Neural cell (in vitro differentiated cells): ENCODE results near the gene NR1H4. TPM values are rescaled to one million over a fixed set of nuclear protein-coding genes. Genes with fewer than 3 reads are reported as not detected.

ENCODE experiments used
- H2AFZ ChIP-seq: fragments of 200-600, 300-800 bp; sonication (generic), shearing (Covaris generic); 2 replicates; pipeline ENCODE4 v1.6.0; 2014; ENCODE audit warnings: low read depth, mild to moderate bottlenecking, antibody characterized with exemption, low read length, moderate library complexity
- H3F3A ChIP-seq: fragments of 200-600 bp; shearing (Covaris generic); 2 replicates; pipeline ENCODE4 v1.6.1; 2016; ENCODE audit warnings: mild to moderate bottlenecking, moderate library complexity, mixed read lengths, antibody characterized with exemption, low read length; ENCODE audit not compliant: insufficient read depth, poor library complexity, severe bottlenecking
- H3K27ac ChIP-seq: fragments of 200-600, 300-800 bp; sonication (generic), shearing (Covaris generic); 2 replicates; pipeline ENCODE4 v1.5.1; 2014; ENCODE audit warnings: mild to moderate bottlenecking, low read length, moderate library complexity
- H3K27me3 ChIP-seq: fragments of 300-800, 200-600 bp; sonication (generic), shearing (Covaris generic); 2 replicates; pipeline ENCODE4 v1.6.0; 2014; ENCODE audit warnings: mild to moderate bottlenecking, low read depth, low read length, moderate library complexity; ENCODE audit not compliant: insufficient read depth
- H3K36me3 ChIP-seq: fragments of 300-800, 200-600 bp; sonication (generic), shearing (Covaris generic); 2 replicates; pipeline ENCODE4 v1.5.1; 2014; ENCODE audit warnings: mild to moderate bottlenecking, antibody characterized with exemption, low read length, moderate library complexity; ENCODE audit not compliant: insufficient read depth
- H3K4me2 ChIP-seq: fragments of 300-800, 200-600 bp; sonication (generic), shearing (Covaris generic); 2 replicates; pipeline ENCODE4 v1.6.0; 2014; ENCODE audit warnings: mild to moderate bottlenecking, low read length
- H3K4me3 ChIP-seq: fragments of 300-800, 200-600 bp; sonication (generic), shearing (Covaris generic); 2 replicates; pipeline ENCODE4 v1.5.1; 2014; ENCODE audit warnings: mild to moderate bottlenecking, low read length, moderate library complexity
- H3K79me2 ChIP-seq: fragments of 200-600 bp; shearing (Covaris generic); replicated peaks from 2 replicates; pipeline ENCODE4 v1.6.0; 2014; ENCODE audit warnings: mild to moderate bottlenecking, low read length, moderate library complexity; ENCODE audit not compliant: insufficient read depth
- H3K9ac ChIP-seq: fragments of 300-800, 200-600 bp; sonication (generic), shearing (Covaris generic); 2 replicates; pipeline ENCODE4 v1.6.1; 2016; ENCODE audit warnings: mild to moderate bottlenecking, low read length, mixed read lengths
- H3K9me2 ChIP-seq: fragments of 200-600 bp; shearing (Covaris generic); 2 replicates; pipeline ENCODE4 v1.6.1; 2016; ENCODE audit warnings: mild to moderate bottlenecking, low read length, mixed read lengths; ENCODE audit not compliant: insufficient read depth
- H3K9me3 ChIP-seq: fragments of 200-600, 300-800 bp; sonication (generic), shearing (Covaris generic); 2 replicates; pipeline ENCODE4 v1.6.1; 2016; ENCODE audit warnings: mild to moderate bottlenecking, mixed run types, low read length, moderate library complexity, mixed read lengths
- H4K20me1 ChIP-seq: fragments of 200-600 bp; shearing (Covaris generic); 2 replicates; pipeline ENCODE4 v1.6.1; 2016; ENCODE audit warnings: mild to moderate bottlenecking, mixed run types; ENCODE audit not compliant: insufficient read depth
- EP300 ChIP-seq: fragments of 450-650 bp; conservative IDR thresholded peaks from 2 replicates; pipeline ENCODE4 v1.6.1; 2014; ENCODE audit warnings: antibody characterized with exemption, mild to moderate bottlenecking, moderate library complexity; ENCODE audit not compliant: poor library complexity, severe bottlenecking
- EZH2 ChIP-seq: fragments of 200-600, 300-800 bp; shearing (Covaris generic), sonication (generic); IDR thresholded peaks from 2 replicates; pipeline ENCODE4 v1.6.1; 2014; ENCODE audit warnings: antibody characterized with exemption, low read length, borderline replicate concordance, mild to moderate bottlenecking; ENCODE audit not compliant: insufficient read depth, poor library complexity, severe bottlenecking
- MXI1 ChIP-seq: fragments of 450-650 bp; conservative IDR thresholded peaks from 2 replicates; pipeline ENCODE4 v1.6.1; 2014; ENCODE audit warnings: antibody characterized with exemption, mild to moderate bottlenecking; ENCODE audit not compliant: poor library complexity, severe bottlenecking
- POLR2AphosphoS5 ChIP-seq: IDR thresholded peaks from 2 replicates; pipeline ENCODE4 v1.6.1; 2012
- RAD21 ChIP-seq: fragments of 450-650 bp; conservative IDR thresholded peaks from 2 replicates; pipeline ENCODE4 v1.6.1; 2014; ENCODE audit warnings: antibody characterized with exemption, mild to moderate bottlenecking, moderate library complexity
- SMC3 ChIP-seq: fragments of 450-650 bp; conservative IDR thresholded peaks from 2 replicates; pipeline ENCODE4 v1.6.1; 2014; ENCODE audit warnings: antibody characterized with exemption, mild to moderate bottlenecking, moderate library complexity; ENCODE audit not compliant: poor library complexity
- TAF1 ChIP-seq: IDR thresholded peaks from 2 replicates; pipeline ENCODE4 v1.6.1; 2012; ENCODE audit warnings: low read depth
- polyA plus RNA-seq: library from polyadenylated mRNA; depleted of rRNA; stranded (reverse); fragments of >200 nt; gene quantifications from 2 replicates; pipeline ENCODE4 v1.2.3, GENCODE V29; 2014
- TF ChIP-seq, protein P1 (sequence below): IDR thresholded peaks from 2 replicates; pipeline ENCODE4 v1.6.1; 2012; ENCODE audit warnings: borderline replicate concordance
- TF ChIP-seq, protein P2 (sequence below): fragments of 450-650 bp; IDR thresholded peaks from 2 replicates; pipeline ENCODE4 v1.5.1; 2014; ENCODE audit warnings: antibody characterized with exemption, mild to moderate bottlenecking, moderate library complexity; ENCODE audit not compliant: poor library complexity, severe bottlenecking

NR1H4 gene
- polyA plus RNA-seq, 1 donor from 2014 or later: not detected

DNA sequence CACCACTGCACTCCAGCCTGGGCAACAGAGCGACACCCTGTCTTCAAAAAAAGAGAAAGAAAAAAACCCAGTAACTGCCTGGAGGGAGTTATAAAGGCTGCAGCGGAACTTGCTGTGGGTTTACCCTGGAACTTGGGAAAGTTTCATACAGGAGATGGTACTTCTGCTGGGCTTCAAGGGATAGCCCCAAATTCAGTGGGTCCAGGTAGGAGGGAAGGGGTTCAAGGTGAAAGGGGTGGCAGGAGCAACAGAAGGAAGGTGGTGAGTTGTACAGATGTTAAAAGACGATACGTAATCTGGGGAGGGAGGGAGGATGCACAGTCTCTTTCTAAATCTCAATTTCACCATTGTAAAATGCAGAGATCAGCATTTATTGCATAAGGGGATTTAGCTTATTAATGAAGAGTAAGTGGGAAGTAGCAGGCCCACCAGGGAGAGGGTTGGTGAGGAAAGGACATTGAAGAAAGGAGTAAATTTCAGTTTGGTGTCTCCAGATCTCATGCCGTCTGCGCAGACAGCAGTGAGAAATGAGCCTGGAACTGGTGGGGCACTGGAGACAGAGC lies 91.3 kb downstream of the NR1H4 start:
- H3K4me3 ChIP-seq: no peak overlapping the region
- no peaks in the 10 kb centered on the region for H3F3A ChIP-seq
- no peaks in the 10 kb centered on the region for H3K9me3 ChIP-seq
- no peak for TF ChIP-seq MXI1
- TF ChIP-seq, protein P1, sequence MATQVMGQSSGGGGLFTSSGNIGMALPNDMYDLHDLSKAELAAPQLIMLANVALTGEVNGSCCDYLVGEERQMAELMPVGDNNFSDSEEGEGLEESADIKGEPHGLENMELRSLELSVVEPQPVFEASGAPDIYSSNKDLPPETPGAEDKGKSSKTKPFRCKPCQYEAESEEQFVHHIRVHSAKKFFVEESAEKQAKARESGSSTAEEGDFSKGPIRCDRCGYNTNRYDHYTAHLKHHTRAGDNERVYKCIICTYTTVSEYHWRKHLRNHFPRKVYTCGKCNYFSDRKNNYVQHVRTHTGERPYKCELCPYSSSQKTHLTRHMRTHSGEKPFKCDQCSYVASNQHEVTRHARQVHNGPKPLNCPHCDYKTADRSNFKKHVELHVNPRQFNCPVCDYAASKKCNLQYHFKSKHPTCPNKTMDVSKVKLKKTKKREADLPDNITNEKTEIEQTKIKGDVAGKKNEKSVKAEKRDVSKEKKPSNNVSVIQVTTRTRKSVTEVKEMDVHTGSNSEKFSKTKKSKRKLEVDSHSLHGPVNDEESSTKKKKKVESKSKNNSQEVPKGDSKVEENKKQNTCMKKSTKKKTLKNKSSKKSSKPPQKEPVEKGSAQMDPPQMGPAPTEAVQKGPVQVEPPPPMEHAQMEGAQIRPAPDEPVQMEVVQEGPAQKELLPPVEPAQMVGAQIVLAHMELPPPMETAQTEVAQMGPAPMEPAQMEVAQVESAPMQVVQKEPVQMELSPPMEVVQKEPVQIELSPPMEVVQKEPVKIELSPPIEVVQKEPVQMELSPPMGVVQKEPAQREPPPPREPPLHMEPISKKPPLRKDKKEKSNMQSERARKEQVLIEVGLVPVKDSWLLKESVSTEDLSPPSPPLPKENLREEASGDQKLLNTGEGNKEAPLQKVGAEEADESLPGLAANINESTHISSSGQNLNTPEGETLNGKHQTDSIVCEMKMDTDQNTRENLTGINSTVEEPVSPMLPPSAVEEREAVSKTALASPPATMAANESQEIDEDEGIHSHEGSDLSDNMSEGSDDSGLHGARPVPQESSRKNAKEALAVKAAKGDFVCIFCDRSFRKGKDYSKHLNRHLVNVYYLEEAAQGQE: no peak
- no peak for TF ChIP-seq RAD21
- no peak for TF ChIP-seq SMC3
- TF ChIP-seq, protein P2, sequence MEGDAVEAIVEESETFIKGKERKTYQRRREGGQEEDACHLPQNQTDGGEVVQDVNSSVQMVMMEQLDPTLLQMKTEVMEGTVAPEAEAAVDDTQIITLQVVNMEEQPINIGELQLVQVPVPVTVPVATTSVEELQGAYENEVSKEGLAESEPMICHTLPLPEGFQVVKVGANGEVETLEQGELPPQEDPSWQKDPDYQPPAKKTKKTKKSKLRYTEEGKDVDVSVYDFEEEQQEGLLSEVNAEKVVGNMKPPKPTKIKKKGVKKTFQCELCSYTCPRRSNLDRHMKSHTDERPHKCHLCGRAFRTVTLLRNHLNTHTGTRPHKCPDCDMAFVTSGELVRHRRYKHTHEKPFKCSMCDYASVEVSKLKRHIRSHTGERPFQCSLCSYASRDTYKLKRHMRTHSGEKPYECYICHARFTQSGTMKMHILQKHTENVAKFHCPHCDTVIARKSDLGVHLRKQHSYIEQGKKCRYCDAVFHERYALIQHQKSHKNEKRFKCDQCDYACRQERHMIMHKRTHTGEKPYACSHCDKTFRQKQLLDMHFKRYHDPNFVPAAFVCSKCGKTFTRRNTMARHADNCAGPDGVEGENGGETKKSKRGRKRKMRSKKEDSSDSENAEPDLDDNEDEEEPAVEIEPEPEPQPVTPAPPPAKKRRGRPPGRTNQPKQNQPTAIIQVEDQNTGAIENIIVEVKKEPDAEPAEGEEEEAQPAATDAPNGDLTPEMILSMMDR: no peak
- no peak for TF ChIP-seq TAF1
- no peak for TF ChIP-seq EZH2
- H3K9me2 ChIP-seq: no peaks in the 10 kb centered on the region
- no peak overlapping the region for H3K9ac ChIP-seq
- H3K79me2 ChIP-seq: no peaks in the 10 kb centered on the region
- no peak overlapping the region for H3K4me2 ChIP-seq
- H4K20me1 ChIP-seq: no peaks in the 10 kb centered on the region
- H2AFZ ChIP-seq: no peak overlapping the region
- no peaks in the 10 kb centered on the region for H3K36me3 ChIP-seq
- H3K27ac ChIP-seq: no peak overlapping the region
- H3K27me3 ChIP-seq: no peaks in the 10 kb centered on the region

DNA sequence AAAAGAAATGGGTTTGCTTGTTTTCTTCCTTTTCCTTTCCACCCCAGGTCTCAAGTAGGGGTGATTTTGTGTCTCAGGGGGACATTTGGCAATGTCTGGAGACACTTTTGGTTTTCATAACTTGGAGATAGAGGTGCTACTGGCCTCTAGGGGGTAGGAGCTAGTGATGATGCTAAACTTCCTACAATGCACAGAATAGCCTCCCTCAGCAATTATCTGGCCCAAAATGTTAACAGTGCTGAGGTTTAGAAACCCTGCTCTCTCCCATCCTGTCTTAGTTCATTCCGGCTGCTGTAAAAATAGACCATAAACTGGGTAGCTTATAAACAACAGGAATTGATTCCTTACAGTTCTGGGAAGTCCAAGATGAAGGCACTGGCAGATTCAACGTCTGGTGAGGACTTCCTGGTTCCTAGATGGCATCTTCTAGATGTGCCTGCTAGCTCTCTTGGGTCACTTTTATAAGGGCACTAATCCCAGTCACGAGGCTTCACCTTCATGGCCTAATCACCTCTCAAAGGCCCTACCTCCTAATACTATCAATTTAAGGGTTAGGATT lies 92.4 kb downstream of the NR1H4 start:
- no peaks in the 10 kb centered on the region for H4K20me1 ChIP-seq
- no peaks in the 10 kb centered on the region for H3K9me3 ChIP-seq
- no peak overlapping the region for H3K9ac ChIP-seq
- H3K27me3 ChIP-seq: no peaks in the 10 kb centered on the region
- TF ChIP-seq TAF1: no peak
- no peak for TF ChIP-seq MXI1
- TF ChIP-seq, protein P1: no peak
- TF ChIP-seq EP300: no peak
- TF ChIP-seq EZH2: no peak
- TF ChIP-seq POLR2AphosphoS5: no peak
- TF ChIP-seq SMC3: no peak
- no peak for TF ChIP-seq RAD21
- TF ChIP-seq, protein P2: no peak
- no peak overlapping the region for H3K27ac ChIP-seq
- H3K36me3 ChIP-seq: no peaks in the 10 kb centered on the region
- H3K4me2 ChIP-seq: no peak overlapping the region
- H2AFZ ChIP-seq: no peak overlapping the region
- H3K9me2 ChIP-seq: no peaks in the 10 kb centered on the region
- H3K79me2 ChIP-seq: no peaks in the 10 kb centered on the region
- H3K4me3 ChIP-seq: no peak overlapping the region
- H3F3A ChIP-seq: no peaks in the 10 kb centered on the region
